A673 (cell line): ENCODE measurements around the gene CFAP221. TPM values are rescaled to one million over a fixed set of nuclear protein-coding genes. Genes with fewer than 3 reads are reported as not detected.

Experiments
- BruUV-seq: library from RNA; stranded (reverse); fragments of 400-500 nt; replicated peaks from 2 replicates; lab custom pipeline; 2021; lab: Mats Ljungman, UMichigan
- CTCF ChIA-PET: fragments of 300-600 bp; sonication (Branson Sonifier 250); formaldehyde crosslinking; loops from one replicate; lab custom pipeline; 2022; ENCODE audit warnings: antibody characterized with exemption; lab: Charles Lee
- POLR2A ChIA-PET: fragments of 300-600 bp; sonication (Branson Sonifier 250); formaldehyde crosslinking; loops from one replicate; lab custom pipeline; 2022; ENCODE audit warnings: antibody characterized with exemption; ENCODE audit not compliant: low non-redundant PET; lab: Charles Lee
- DNase-seq: peaks from one replicate; pipeline ENCODE4 v3.0.0-alpha.2; 2015; ENCODE audit warnings: low spot score
- H3K27ac ChIP-seq: fragments of 200-600 bp; sonication (generic); 2 replicates; pipeline ENCODE4 v1.5.1; 2016; ENCODE audit warnings: mixed run types, low read depth, mild to moderate bottlenecking, mixed read lengths, antibody characterized with exemption, low read length; ENCODE audit not compliant: poor library complexity, severe bottlenecking
- H3K27me3 ChIP-seq: fragments of 200-600 bp; sonication (generic); replicated peaks from 2 replicates; pipeline ENCODE4 v1.6.1; 2017; ENCODE audit warnings: mixed run types, low read depth, mild to moderate bottlenecking, mixed read lengths, antibody characterized with exemption, low read length; ENCODE audit not compliant: insufficient read depth, poor library complexity
- H3K36me3 ChIP-seq: fragments of 200-600 bp; sonication (generic); 2 replicates; pipeline ENCODE4 v1.6.1; 2016; ENCODE audit warnings: mixed run types, mild to moderate bottlenecking, mixed read lengths, antibody characterized with exemption, low read length; ENCODE audit not compliant: insufficient read depth, poor library complexity, severe bottlenecking
- H3K4me1 ChIP-seq: fragments of 200-600 bp; sonication (generic); 2 replicates; pipeline ENCODE4 v1.6.1; 2017; ENCODE audit warnings: mixed run types, mild to moderate bottlenecking, mixed read lengths, antibody characterized with exemption, low read length; ENCODE audit not compliant: insufficient read depth, poor library complexity, severe bottlenecking
- H3K4me3 ChIP-seq: fragments of 200-600 bp; sonication (generic); 2 replicates; pipeline ENCODE4 v1.5.1; 2016; ENCODE audit warnings: low read depth, mixed run types, mild to moderate bottlenecking, mixed read lengths, low read length; ENCODE audit not compliant: poor library complexity, severe bottlenecking
- H3K9me3 ChIP-seq: fragments of 200-600 bp; sonication (generic); 2 replicates; pipeline ENCODE4 v1.6.1; 2016; ENCODE audit warnings: mixed run types, low read depth, mild to moderate bottlenecking, mixed read lengths, antibody characterized with exemption, low read length; ENCODE audit not compliant: poor library complexity, severe bottlenecking
- CTCF ChIP-seq: fragments of 300-800, 200-600 bp; sonication (generic); conservative IDR thresholded peaks from 2 replicates; pipeline ENCODE4 v1.5.1; 2017; ENCODE audit warnings: low read depth, mild to moderate bottlenecking, antibody characterized with exemption, low read length, moderate library complexity, mixed read lengths
- EZH2 ChIP-seq: fragments of 200-600 bp; sonication (generic); IDR thresholded peaks from 2 replicates; pipeline ENCODE4 v1.6.1; 2017; ENCODE audit warnings: borderline replicate concordance, low read depth, mild to moderate bottlenecking, mixed read lengths, antibody characterized with exemption, low read length; ENCODE audit not compliant: poor library complexity, severe bottlenecking
- intact Hi-C: fragments of 100-400 bp; cut with micrococcal nuclease; formaldehyde crosslinking; loops from one replicate; pipeline ENCODE4 v1.10.0; 2022; ENCODE audit not compliant: unreplicated experiment
- total RNA-seq: library from RNA; stranded (reverse); gene quantifications from 2 replicates; pipeline ENCODE4 v1.2.3, GENCODE V29; 2021

The CFAP221 gene
- total RNA-seq, 1 experiment from 2014 or later = 1.5 TPM

- H3K27ac ChIP-seq = no peak overlapping the region
- no peak for TF ChIP-seq EZH2
- no peak for TF ChIP-seq CTCF
- BruUV-seq = no TSS peak
- ChIA-PET CTCF (interaction anchor here (0.9 kb wide), 1 partner anchor 20 kb away, joined by 3 read pairs; no protein-coding TSS in a partner anchor), POLR2A (no interaction called here)
- H3K27me3 ChIP-seq = no peaks in the 10 kb centered on the region
- DNase-seq = no peak
- H3K36me3 ChIP-seq = peaks cover 18% of the 10 kb centered on the region
- peaks cover 3% of the 10 kb centered on the region for H3K4me1 ChIP-seq
- no peaks in the 10 kb centered on the region for H3K9me3 ChIP-seq
- no peak overlapping the region for H3K4me3 ChIP-seq
- intact Hi-C loops = no loop called here
Observed at GRCh38 chr2:119683074-119683712, 138.9 kb downstream of the CFAP221 start.

GRCh38 chr2:119683713-119684443, 139.6 kb downstream of the CFAP221 start:
- no TSS peak for BruUV-seq
- TF ChIP-seq EZH2 (no peak), CTCF (no peak)
- Histone ChIP-seq H3K36me3 (peaks cover 18% of the 10 kb centered on the region), H3K27ac (no peak overlapping the region), H3K27me3 (no peaks in the 10 kb centered on the region), H3K9me3 (no peaks in the 10 kb centered on the region), H3K4me1 (peaks cover 3% of the 10 kb centered on the region), H3K4me3 (no peak overlapping the region)
- ChIA-PET POLR2A (no interaction called here), CTCF (interaction anchor here (0.9 kb wide), 1 partner anchor 19 kb away, joined by 3 read pairs; no protein-coding TSS in a partner anchor)
- DNase-seq = no peak
- intact Hi-C loops = no loop called here

- H3K27ac ChIP-seq = no peak overlapping the region
- BruUV-seq = no TSS peak
- DNase-seq = no peak
- TF ChIP-seq EZH2 (no peak), CTCF (no peak)
- ChIA-PET POLR2A (no interaction called here), CTCF (no interaction called here)
- H3K4me1 ChIP-seq = peaks cover 3% of the 10 kb centered on the region
- intact Hi-C loops = no loop called here
- H3K36me3 ChIP-seq = peaks cover 18% of the 10 kb centered on the region
- no peaks in the 10 kb centered on the region for H3K9me3 ChIP-seq
- no peaks in the 10 kb centered on the region for H3K27me3 ChIP-seq
- H3K4me3 ChIP-seq = no peak overlapping the region
Observed at GRCh38 chr2:119684518-119684917, 140.3 kb downstream of the CFAP221 start.
